T-helper 22 cell (primary cell): ENCODE results near the gene PLXNB2.

Experiments
- DNase-seq: peaks from one replicate; pipeline ENCODE4 v3.0.0-alpha.2; 2020; ENCODE audit warnings: low read depth

PLXNB2 gene

DNA sequence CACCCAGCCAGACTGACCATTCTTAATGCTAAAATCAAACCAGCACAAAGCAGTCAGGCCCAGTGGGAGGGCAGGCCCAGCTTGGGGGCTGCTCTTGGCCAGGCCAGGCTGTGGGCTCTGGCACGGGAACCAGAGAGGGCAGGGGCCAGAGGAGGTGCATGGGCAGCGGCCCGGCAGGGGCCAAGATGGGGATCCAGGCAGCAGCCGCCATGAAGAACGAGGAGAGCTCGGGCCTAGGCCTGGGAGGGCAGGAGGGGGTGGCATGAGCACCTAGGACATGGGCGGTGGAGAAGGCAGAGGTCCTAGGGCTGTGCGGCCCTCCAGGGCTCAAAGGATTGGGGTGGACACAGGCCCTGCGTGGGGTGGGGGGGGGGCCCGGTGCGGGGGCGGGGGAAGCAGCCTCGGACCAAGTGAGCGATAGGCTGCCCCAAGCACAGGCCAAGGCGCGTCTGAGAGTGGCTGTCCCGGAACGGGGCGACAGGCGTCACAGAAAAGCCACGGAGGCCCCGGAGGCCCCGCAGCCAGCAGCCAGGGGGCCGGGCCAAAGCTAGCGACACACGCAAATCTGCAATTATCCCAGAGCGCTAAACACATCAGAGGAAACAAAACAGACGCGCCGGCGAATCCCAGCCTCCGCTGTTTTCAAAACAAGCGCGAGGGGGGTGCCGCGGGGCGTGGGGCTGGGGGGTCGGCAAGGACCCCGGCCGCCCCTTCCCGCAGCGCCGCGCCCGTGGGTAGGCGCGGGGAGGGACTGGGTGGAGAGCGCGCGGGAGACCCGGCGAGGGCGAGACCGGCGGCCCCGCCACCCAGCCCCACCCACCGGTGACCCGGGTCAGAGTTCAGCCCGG lies 8.3 kb downstream of the PLXNB2 start:
- no peak for DNase-seq

DNA sequence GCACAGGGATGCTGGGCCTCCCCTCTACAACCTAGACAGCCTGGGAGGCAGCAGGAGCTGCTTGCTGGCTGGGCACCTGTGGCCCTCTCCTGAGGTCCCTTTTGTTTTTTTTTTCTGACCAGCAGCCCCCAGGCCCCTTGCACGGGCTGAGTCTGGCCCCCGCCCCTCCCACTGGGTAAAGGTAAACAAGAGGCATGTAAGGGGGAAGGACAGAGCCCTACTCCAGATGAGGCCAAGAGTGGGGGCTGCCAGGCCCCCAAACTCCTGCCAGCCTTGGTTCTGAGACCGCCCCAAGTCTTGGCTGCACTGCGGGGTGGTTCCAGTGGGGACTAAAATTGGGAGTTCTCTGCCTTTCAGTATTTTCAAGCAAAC lies 9.2 kb downstream of the PLXNB2 start:
- DNase-seq: no peak

DNA sequence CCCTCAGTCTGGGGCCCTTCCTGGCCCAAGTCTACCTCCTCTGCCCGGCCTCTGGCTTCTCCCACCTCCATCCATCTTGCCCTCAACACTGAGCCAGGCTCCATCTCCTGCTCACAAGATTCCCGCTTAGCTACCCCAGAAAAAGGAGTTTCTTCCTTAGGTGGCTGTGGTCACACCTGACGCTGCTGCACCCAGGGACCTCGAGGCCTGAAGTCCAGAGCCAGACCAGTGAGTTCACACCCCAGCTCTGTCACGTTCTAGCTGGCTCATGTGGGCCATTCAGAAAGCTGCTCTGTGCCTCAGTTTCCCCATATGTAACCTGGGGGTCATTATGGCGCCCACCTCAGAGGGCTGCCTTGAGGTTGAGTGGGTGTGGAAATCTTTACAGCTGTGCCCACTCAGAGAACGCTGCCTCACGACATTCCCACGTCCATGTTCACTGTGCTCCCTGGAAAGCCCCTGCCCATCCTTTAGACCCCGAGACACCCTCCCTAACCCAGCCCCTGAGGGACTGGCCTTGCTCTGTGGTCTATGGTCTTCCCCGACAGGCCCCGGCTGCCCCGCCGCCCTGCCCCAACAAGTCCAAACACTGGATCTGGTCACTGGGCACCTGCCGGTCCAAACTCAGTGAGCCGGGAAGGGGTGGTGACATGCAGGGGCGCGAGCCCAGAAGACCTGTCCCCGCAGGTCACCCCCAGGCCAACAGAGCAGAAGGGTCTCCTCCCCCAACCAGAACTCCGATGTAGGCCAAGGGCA lies 9.8 kb downstream of the PLXNB2 start:
- no peak for DNase-seq

DNA sequence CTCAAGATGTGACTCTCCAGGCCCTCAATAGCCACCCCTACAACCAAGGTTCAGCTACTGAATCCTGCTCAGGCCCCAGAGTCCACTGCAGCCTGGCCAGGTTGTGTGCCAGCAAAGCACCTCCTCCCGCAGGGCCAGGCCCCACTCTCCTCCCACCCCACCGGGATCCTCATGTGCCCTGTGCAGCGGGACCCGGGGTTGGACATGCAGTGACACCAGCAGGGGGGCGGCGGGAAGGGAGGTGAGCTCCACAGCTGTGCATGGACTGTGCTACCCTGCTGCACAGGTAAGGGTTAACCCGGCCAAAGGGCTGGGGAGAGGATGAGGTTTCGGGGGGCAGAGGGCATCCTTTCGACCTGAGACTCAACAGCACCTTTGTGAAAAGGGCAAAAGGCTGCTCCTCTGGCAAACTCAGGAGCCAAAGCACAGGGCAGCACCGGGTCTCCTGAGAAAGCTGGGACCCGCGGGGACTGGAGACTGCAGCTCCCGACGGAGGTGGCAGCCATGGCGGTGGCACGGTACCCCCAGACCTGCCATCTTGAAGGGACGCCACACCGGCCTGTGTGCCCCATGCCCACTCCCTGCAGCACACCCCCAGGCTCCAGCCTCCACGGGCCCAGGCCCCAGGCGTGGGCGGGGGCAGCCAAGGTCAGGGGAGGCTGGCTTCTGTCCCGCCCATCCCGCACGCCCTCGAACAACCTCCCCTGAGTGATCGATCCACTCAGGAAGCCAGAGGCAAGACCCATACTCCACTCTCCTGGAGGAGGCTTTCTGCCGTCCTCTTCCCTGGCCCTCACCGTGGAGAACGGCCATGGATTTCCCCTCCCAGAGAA lies 10.6 kb downstream of the PLXNB2 start:
- DNase-seq: no peak

DNA sequence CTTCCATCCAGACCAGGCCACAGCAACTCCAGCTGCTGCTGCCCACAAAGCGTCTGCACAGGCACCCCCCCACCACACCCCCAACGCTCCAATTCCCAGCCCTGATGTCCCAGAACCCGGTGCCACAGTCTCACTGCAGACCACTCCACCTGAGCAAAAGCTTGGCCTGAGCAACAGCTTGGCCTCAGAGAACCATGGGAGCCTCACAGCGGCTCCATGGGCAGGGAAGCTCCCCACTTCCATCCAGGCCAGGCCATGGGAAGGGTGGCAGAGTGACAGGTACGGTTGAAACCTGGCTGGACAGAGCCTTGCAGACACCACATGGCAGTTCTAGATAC lies 13.2 kb downstream of the PLXNB2 start:
- no peak for DNase-seq

DNA sequence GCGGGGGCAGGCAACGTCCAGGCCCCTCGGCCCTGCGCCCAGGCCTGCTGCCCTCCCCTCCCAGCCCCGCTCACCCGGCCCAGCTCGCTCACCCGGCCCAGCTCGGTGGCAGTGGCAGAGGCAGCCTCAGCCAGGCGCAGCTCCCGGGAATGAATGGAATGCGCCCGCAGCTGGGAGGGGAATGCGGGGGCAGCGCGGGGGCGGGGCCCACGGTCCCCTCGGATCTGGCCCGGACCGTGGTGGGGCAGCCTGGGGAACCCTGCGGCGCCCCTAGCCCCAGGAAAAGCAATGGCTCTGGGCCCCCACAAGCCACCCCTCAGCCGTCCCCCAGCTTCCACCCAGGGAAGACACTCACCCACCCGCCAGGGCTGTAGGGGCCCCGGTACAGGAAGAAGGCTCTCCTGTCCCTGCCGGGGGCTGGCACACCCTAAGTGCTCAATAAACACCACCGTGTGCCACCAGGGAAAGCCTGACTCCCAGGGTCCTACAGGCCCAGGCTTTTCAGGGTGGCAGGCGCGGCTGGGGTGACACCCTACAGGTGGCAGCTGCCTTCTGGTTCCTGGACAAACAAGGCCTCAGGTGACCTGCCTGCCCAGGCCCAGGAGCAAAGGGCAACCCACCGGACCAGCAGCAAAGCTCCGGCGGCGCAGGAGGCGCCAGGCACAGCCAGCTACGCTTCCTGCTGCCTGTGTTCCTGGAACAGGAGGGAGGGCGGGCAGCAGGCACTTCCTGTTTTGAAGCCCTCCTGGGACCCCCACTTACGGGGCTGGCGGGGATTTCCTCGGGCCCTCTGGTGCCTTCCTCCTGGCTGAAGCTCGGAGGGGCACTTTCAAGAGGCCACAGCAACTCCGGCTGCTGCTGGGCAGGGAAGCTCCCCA lies 13.8 kb downstream of the PLXNB2 start:
- no peak for DNase-seq

DNA sequence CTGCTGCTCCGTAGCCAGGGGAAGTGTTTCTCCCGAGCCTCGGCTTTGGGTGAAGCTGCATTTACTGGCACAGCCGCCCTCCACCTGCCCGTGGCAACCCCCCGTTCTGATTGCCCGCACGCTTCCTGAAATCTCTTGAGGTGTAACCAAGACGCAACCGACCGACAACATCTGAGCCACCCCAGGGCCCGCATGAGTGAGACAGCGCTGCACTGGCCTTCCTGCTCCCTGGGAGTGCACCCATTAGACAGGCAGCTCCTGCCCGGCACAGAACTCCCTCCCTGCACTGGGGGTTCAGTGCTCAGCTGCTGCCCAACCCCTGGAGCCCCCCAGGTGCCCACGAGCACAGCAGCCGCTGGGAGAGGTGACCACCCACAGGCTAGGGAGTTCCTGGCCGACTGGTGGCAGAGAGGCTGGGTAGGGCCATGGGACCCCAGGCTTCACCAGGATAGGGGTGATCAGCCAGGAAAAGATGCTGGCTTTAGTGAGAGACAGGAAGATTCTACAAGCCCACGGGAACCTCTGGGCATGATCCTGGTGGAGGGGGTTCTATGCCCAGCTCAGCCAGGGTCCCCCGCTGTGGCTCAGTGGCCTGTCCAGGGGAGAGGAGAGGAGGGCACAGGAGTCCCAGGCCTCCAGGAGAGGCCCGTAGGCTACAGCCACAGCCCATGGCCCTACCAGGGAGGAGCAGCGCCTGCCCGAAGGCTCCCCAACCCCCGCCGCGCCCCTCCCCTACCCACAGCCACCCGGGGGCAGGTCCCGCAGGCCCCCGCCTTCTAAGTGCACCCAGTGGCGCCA lies 14.6 kb downstream of the PLXNB2 start:
- DNase-seq: no peak

DNA sequence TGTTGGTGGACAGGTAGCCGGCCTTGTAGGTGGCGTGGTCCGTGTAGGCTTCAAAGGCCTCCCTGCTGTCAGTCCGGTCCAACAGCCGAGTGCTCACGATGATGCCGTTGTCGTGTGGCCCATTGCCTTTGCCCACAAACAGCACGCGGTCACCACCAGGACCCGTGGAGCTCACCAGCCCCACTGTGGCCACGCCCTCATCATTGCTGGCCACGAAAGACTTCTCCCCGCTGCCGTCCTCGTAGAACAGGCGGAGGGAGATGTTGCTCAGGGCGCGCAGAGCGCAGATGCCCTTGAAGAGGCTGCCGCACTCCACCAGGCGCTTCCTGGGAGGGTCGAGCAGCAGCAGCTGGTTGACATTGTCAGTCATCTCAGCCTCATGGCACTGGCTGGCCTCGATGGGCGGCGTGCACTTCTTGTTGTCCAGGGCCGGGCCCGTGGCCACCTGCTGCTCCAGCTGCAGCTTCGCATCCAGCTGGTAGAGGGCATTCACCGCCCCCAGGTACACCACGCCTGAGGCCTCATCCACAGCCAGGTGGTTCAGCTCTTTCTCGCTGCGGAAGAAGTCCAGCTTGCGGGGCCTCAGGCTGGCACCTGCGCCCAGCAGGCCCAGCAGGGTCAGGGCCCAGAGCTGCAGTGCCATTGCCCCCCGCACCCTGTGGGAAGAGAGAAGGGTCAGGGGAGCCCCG lies 17.4 kb downstream of the PLXNB2 start:
- DNase-seq: no peak

DNA sequence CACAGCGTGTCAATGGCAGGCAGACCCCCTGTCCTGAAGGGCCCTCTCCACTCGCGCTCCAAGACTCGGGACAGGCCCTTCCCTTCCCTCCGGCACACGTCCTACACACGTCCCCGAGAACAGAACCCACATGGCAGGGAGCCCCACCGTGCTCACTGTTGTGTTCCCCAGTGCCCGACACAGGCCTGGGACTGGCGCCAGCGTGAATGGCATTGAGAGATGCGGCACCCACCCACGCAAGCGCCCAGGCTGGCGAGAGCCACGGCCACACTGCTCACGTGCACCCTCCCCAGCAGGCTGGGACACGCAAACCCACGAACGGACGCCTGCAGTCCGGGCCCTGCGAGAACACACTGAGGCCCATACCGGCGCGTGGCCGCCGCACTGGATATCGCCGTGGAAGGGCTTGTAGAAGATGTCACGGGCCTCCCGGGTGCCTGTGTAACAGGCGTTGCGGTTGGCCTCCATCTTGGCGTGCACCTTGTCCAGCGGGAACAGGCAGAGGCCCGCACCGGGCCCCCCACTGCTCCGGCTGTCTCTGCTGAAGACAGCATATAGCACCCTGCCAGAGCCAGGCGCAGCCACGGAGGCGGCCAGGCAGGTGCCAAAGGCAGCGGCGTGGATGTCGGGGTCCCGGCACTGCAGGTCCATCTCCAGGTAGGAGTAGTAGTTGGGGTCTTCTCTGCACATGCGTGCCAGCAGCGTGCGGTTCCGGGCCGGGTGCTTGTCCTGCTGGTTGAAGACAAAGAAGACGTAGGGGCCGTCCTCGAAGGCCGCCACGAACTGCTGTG lies 18.1 kb downstream of the PLXNB2 start:
- no peak for DNase-seq

DNA sequence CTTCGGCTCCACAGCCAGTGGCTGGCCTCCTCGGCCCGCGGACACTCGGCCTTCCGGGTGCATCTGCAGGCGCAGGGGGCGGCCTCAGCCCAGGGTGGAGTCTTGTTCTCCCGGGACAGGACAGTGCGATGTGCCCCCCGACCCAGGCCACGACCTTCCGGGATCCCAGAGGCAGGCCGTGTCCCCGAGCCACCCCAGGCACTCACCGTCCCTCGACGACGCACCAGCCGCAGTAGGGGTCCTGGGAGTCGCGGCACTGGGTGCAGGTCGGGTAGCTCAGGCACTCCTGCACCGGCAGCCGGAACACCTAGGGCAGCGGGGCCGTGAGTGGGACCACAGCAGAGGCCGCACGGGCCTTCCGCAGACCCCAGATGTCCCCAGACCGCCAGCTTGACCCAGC lies 19.7 kb downstream of the PLXNB2 start:
- DNase-seq: no peak

DNA sequence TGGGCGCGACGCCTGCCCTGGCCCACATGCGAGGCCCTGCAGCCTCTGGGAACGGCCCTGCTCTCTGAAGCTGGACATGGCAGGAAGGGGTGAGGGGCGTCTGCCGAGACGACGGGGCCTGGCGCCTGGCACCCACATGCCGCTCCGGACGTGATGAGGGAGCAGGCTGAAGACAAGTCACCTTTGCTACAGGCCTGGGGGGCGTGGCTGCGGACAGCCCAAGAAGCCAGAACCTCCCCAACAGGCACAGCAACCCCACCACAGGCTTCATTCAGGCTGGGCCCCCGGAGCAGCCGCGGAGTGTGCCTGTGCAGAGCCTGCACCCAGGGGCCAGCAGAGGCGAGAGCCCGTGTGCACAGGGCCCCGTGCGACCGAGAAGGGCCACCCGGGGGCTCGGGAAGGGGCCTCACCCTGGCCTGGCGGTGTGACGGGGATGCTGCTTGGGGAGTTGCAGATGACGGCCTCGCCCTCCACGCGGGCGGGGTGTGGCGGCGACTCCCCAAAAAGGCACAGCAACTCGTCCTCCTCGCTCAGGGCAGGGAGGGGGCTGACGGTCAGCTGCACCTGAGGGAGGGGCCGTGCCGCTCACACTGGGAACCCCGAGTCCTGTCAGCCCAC lies 20.6 kb downstream of the PLXNB2 start:
- DNase-seq: no peak

DNA sequence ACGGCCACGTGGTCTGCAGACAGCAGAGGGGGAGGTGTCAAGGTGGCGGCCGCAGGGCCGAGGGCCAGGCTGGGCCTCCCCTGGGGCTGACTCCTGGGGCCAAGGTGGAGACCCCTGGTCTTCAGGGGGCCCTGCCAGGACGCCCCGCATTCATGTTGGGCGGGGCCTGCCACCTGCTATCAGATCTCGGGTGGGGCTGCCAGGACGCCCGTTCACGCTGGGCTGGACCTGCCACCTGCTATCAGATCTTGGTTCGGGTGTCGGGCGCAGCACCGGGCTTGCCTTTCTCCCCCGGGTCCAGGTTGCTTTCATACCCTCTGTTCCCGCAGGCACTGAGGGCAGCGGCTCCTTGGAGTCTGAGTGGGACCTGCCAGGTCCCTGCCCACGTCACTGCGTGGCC lies 21.2 kb downstream of the PLXNB2 start:
- no peak for DNase-seq

DNA sequence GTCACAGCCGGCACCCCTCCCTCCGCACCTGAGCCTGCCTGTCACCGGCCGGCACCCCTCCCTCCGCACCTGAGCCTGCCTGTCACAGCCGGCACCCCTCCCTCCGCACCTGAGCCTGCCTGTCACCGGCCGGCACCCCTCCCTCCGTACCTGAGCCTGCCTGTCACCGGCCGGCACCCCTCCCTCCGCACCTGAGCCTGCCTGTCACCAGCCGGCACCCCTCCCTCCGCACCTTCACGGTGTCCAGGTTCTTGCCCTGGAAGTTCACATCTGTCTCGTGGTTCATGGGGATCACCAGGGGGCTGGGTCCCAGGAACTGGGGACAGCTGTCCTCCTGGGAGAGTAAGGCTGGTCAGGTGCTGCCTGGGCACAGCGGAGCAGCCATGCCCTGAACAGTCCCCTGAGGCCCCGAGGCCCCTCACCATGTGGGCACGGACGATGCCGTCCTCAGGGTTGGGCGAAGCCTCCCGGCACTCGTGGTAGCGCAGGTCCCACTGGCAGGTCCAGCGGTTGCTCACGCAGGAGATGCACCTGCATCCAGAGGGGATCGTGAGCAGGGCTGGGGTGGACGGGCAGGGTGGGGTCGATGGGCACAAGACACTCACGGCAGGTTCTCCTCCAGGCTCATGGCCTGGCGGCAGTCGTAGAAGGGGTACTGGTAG lies 21.7 kb downstream of the PLXNB2 start:
- DNase-seq: no peak

DNA sequence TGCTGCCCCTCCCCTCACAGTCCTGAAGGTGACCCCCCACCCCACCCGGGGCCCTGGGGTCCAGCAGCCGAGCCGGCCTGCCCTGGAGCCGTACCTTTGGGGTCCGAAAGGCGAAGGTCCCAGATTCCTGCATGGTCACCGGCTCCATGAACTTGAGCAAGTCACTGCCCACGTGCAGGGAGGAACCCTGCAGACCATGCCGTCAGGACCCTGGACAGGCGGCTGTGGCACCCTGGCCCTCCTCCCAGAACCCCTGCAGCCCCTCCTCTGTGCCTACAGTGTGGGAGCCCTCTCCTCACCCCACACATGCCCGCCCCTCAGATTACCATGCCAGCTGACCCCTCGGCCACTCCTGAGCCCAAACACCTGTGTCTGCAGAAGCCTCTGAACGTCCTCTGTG lies 23.0 kb downstream of the PLXNB2 start:
- DNase-seq: no peak

DNA sequence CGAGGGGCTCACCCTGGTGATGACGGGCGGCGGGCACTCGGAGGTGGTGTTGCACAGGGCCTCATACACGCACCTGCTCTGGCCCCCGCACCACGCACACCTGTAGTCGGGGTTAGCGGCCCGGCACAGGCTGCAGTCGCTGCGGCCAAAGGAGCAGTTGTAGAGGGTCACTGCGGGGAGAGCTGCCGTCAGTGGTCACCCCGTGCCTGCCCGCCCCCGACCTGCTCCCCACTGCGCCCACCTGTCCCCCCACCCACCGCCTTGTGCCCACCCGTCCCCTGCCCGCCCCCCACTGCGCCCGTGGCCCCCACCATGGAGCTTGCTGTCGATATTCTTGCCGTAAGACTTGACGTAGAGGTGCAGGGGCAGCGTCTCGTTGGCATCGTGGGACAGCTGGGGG lies 23.6 kb downstream of the PLXNB2 start:
- DNase-seq: no peak

DNA sequence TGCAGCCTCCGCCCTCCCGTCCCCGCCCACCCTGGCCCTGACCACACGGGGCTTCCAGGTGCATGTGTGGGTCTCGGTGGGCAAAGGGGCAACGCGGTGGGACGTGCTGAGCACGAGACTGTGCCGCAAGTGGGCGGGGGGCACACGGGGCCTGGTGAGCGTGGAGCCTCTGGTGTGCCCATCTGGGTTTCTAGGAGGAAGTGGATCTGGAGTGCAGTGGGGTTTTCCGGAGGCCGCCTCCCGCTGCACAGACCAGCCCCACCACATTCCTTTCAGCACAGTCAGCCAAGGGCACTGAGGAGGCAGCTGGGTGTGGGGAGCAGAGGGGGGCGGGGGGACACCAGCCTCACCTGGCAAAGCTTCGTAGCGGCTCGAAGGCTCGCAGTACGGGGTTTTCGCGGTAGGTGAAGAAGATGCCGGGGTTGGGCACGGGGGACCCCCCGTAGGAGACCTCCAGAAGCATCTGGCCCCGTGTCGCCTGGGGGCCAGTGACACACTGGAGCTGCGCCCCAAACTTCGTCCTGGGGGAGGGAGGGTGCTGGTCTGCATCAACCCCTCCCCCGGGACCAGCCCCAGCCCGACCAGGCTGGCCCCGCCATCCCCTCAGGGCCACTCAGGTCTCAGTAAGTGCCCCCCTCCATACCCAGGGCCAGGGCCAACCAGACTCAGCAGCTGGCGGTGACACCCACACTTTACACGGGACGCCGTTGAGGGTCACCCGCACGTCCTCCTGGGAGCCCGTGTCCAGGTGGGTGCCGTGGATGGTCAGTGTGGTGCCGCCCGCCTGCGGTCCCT lies 24.9 kb downstream of the PLXNB2 start:
- no peak for DNase-seq

DNA sequence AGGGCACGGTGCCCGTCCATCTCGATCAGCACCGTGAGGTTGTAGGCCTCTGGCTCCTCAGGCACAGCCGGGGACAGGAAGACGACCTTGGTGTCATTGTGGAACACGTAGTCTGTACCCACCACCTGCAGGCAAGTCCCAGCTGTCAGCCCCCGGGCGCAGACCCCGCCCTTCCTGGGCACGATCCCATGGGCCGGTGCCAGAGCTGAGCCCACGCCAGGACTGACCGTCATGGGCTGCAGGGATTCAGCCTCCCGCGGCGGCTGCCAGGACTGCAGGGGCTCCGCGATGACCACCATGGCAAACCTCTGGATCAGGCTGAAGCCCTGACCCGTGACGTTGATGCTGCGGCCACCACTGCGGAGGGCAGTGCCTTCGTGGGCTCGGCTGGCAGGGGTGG lies 25.5 kb downstream of the PLXNB2 start:
- no peak for DNase-seq

DNA sequence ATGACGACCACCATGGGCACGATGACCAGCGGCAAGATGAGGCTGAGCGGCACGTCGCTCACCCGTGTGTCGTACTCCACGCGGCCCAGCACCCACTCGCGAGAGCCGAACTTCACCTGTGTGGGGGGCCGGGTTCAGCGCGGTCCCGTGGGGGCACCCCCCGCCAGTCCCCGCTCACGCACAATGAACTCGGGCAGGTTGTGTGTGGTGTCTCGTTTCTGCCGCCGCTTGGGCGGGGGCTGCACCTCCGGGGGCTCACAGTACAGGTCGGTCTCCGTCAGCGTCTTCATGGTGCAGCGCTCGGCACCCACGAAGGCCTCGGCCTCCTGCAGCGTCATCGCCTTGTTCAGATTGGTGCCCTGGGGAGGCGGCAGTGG lies 26.1 kb downstream of the PLXNB2 start:
- no peak for DNase-seq
